Keratinocyte (primary cell): ENCODE measurements around the gene SPINT1. TPM values are rescaled to one million over a fixed set of nuclear protein-coding genes. Genes with fewer than 3 reads are reported as not detected.

ENCODE experiments used
- DNase-seq: peaks from one replicate; pipeline ENCODE4 v3.0.0-alpha.2; 2011; ENCODE audit warnings: low read depth, missing footprints, low spot score
- FAIRE-seq: peaks from 2 replicates; lab custom pipeline; 2011; peaks lifted over from hg19 to GRCh38; lab: Jason Lieb, UNC
- H2AFZ ChIP-seq: 2 replicates; pipeline ENCODE4 v1.6.0; 2012; ENCODE audit warnings: low read length, control low read depth, inconsistent platforms; ENCODE audit not compliant: control insufficient read depth
- H3K27ac ChIP-seq: 2 replicates; pipeline ENCODE4 v1.5.1; 2011; ENCODE audit warnings: low read length; ENCODE audit not compliant: control insufficient read depth, insufficient read depth
- H3K27me3 ChIP-seq: 3 replicates; pipeline ENCODE4 v1.6.0; 2011; ENCODE audit warnings: low read length; ENCODE audit not compliant: control insufficient read depth, insufficient read depth; ENCODE audit errors: extremely low read depth
- H3K36me3 ChIP-seq, 2 experiments: 2 replicates in 1 of 2; 3 replicates in 1 of 2; pipeline ENCODE4 v1.5.1; 2011; ENCODE audit warnings: low read length in 2 of 2, mild to moderate bottlenecking in 1 of 2; ENCODE audit not compliant: control insufficient read depth in 2 of 2, insufficient read depth in 2 of 2; ENCODE audit errors: extremely low read depth in 1 of 2
- H3K4me1 ChIP-seq: 3 replicates; pipeline ENCODE4 v1.5.1; 2011; ENCODE audit warnings: low read length; ENCODE audit not compliant: control insufficient read depth, insufficient read depth; ENCODE audit errors: extremely low read depth
- H3K4me2 ChIP-seq: 3 replicates; pipeline ENCODE4 v1.6.0; 2011; ENCODE audit warnings: low read depth, low read length; ENCODE audit not compliant: control insufficient read depth, insufficient read depth; ENCODE audit errors: extremely low read depth
- H3K4me3 ChIP-seq, 3 experiments: fragments of 200-600 bp in 1 of 3; sonication (generic) in 1 of 3; 2 replicates in 2 of 3; 3 replicates in 1 of 3; pipeline ENCODE4 v1.5.1; 2011 to 2016; ENCODE audit warnings: low read length in 3 of 3, mild to moderate bottlenecking in 3 of 3, control low read depth in 2 of 3, inconsistent platforms in 1 of 3, low read depth in 1 of 3, mixed read lengths in 1 of 3, mixed run types in 1 of 3, moderate library complexity in 1 of 3; ENCODE audit not compliant: control insufficient read depth in 2 of 3, insufficient read depth in 2 of 3; ENCODE audit errors: extremely low read depth in 1 of 3
- H3K79me2 ChIP-seq: 2 replicates; pipeline ENCODE4 v1.6.0; 2012; ENCODE audit warnings: low read length; ENCODE audit not compliant: control insufficient read depth, insufficient read depth
- H3K9ac ChIP-seq: 3 replicates; pipeline ENCODE4 v1.6.0; 2011; ENCODE audit warnings: low read length; ENCODE audit not compliant: control insufficient read depth, insufficient read depth; ENCODE audit errors: extremely low read depth
- H3K9me1 ChIP-seq: 3 replicates; pipeline ENCODE4 v1.6.0; 2011; ENCODE audit warnings: low read length; ENCODE audit not compliant: control insufficient read depth, insufficient read depth; ENCODE audit errors: extremely low read depth
- H3K9me3 ChIP-seq: 2 replicates; pipeline ENCODE4 v1.5.1; 2012; ENCODE audit warnings: low read depth, low read length; ENCODE audit not compliant: control insufficient read depth
- H4K20me1 ChIP-seq: 3 replicates; pipeline ENCODE4 v1.6.0; 2011; ENCODE audit warnings: low read length; ENCODE audit not compliant: control insufficient read depth, insufficient read depth; ENCODE audit errors: extremely low read depth
- CTCF ChIP-seq, 3 experiments: IDR thresholded peaks in 1 of 3; conservative IDR thresholded peaks in 1 of 3; optimal IDR thresholded peaks in 1 of 3; 2 replicates in 2 of 3; 3 replicates in 1 of 3; pipeline versions ENCODE3 to v1.5.1; 2011; ENCODE audit warnings: low read length in 3 of 3, mild to moderate bottlenecking in 3 of 3, moderate library complexity in 2 of 3, control low read depth in 1 of 3, inconsistent platforms in 1 of 3; ENCODE audit not compliant: insufficient read depth in 2 of 3; ENCODE audit errors: extremely low read depth in 1 of 3
- EZH2 ChIP-seq: IDR thresholded peaks from one replicate; pipeline ENCODE4 v1.6.1; 2012; ENCODE audit warnings: inconsistent platforms, mild to moderate bottlenecking, low read length, moderate library complexity
- dilution Hi-C: fragments of 300-500 bp; cut with MboI; formaldehyde crosslinking; loops from one replicate; pipeline ENCODE4 v1.7.0; 2020; ENCODE audit warnings: low sequenced_read_pairs; ENCODE audit not compliant: extremely low pct_ligation_motif_present
- polyA plus RNA-seq, 5 experiments: library from polyadenylated mRNA; depleted of rRNA in 3 of 5; stranded (reverse) in 3 of 5; stranded (forward) in 1 of 5; unstranded in 1 of 5; fragments of >200 nt; gene quantifications; 1 replicate in 1 of 5; 2 replicates in 3 of 5; 3 replicates in 1 of 5; pipeline versions ENCODE4 v1.2.1 to v1.2.3, GENCODE V29; 2011 to 2012; ENCODE audit warnings: missing spikeins in 2 of 5, low read depth in 1 of 5, low replicate concordance in 1 of 5

SPINT1 gene
- polyA plus RNA-seq, 1 donor (not counting 4 experiments of a cell fraction or from before 2014, with no cell fraction given) = 40.9 TPM

DNA sequence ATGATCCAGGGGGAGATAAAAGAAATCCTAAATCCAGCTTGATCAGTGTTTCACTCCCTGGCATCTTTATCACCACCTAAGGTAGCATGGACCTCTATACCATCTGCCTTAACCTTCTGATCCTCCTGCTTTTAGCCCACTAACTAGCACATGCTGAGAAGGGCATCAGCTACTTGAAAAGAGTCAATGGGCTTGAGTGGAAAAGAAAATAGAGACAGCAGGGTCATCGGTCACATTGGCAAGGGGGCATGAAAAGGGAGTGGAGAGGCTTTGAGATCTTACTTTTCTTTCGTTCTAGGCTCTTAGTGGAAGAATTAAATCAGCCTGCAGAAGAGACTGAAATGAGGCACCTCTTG is 37.2 kb upstream of the SPINT1 start:
- TF ChIP-seq CTCF (optimal IDR thresholded peaks at IDR 0.05 in 1 of 3, IDR thresholded peaks at IDR 0.05 in 1 of 3, conservative IDR thresholded peaks at IDR 0.05 in 1 of 3; ENCODE audit: extremely low read depth in 1 of 3, insufficient read depth in 2 of 3, low read length in 3 of 3) (no peak), EZH2 (no peak)
- Histone ChIP-seq H2AFZ (peak overlapping the region; percentile 100), H4K20me1 (no peaks in the 10 kb centered on the region), H3K27ac (peak overlapping the region; percentile 76), H3K79me2 (peaks cover 47% of the 10 kb centered on the region), H3K4me3 (peak overlapping the region; percentile 58 to 100 (median 87)), H3K4me2 (peak overlapping the region; percentile 100), H3K27me3 (no peaks in the 10 kb centered on the region), H3K9me3 (no peaks in the 10 kb centered on the region), H3K36me3 (peaks cover 4 to 19% of the 10 kb centered on the region in 2 experiments), H3K9ac (peak overlapping the region; percentile 92), H3K9me1 (peaks cover 3% of the 10 kb centered on the region), H3K4me1 (peaks cover 19% of the 10 kb centered on the region)
- dilution Hi-C loops = no loop called here
- FAIRE-seq (peak; percentile 32), DNase-seq (no peak)

DNA sequence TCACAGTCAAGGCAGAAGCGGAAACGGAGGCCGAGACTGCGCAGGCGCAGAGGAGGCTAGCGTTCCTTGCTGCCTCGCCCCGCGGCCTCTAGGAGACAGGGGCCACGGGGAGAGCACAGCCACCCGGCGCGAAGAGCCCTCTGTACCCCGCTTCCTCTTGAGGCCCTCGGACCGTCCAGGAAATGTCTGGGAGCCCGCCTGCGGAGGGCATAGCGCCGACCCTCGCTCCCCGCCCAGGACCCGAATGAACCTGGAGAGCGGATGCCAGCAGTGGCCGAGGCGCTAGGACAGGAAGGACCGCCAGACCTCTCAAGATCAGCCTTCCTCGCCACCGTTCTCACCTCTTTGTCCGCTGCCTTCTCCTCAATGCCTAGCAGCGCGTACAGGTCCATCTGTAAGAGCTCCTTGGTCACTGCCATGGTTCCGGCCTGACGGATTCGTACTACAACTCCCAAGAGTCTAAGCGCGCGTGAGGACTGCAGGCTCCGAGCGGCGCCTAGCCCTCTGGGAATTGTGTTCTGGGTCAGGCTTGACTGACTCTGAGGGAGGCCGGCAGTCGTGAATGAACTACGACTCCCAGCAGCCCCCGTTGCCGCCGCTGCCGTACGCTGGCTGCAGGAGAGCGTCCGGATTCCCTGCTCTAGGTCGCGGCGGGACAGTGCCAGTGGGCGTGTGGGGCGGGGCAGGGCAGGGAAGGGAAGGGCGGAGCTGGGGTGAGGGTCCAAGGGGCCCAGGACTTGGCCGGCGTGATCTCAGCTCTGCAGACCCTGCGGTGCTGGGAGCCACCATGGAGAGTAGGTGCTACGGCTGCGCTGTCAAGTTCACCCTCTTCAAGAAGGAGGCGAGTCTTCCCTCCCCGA is 36.6 kb upstream of the SPINT1 start, which contains the start of the genes DNAJC17 and ZFYVE19:
Gene DNAJC17 (minus strand): TSS at position 446 of the 860 bp plus-strand sequence. CDS start 27 bp downstream, at position 419.
Gene ZFYVE19 (plus strand): TSS at position 62 of the 860 bp plus-strand sequence. CDS start 501 bp downstream, at position 563.
- H3K9me1 ChIP-seq = peaks cover 3% of the 10 kb centered on the region
- peak within 1 kb of the TSS; percentile 76 for H3K27ac ChIP-seq
- TF ChIP-seq EZH2 (no peak), CTCF (optimal IDR thresholded peaks at IDR 0.05 in 1 of 3, IDR thresholded peaks at IDR 0.05 in 1 of 3, conservative IDR thresholded peaks at IDR 0.05 in 1 of 3; ENCODE audit: extremely low read depth in 1 of 3, insufficient read depth in 2 of 3, low read length in 3 of 3) (peak in 2 of 3 experiments; percentile 8 to 14)
- dilution Hi-C loops = no loop called here
- H3K9me3 ChIP-seq = no peaks in the 10 kb centered on the region
- H3K4me3 ChIP-seq = peak within 1 kb of the TSS; percentile 58 to 100 (median 87)
- H3K4me1 ChIP-seq = peaks cover 24% of the 10 kb centered on the region
- H3K4me2 ChIP-seq = peak within 1 kb of the TSS; percentile 100
- H3K9ac ChIP-seq = peak within 1 kb of the TSS; percentile 92
- peaks cover 4 to 19% of the 10 kb centered on the region in 2 experiments for H3K36me3 ChIP-seq
- H4K20me1 ChIP-seq = no peaks in the 10 kb centered on the region
- H3K27me3 ChIP-seq = no peaks in the 10 kb centered on the region
- H2AFZ ChIP-seq = peak within 1 kb of the TSS; percentile 100
- DNase-seq = peak; percentile 86
- peak; percentile 71 for FAIRE-seq
- H3K79me2 ChIP-seq = peaks cover 44% of the 10 kb centered on the region
